DOHH2 (cell line): ENCODE data around the gene CCDC154.

Source experiments
- H3F3A ChIP-seq: fragments of 200-600 bp; sonication (generic), shearing (Covaris generic); 2 replicates; pipeline ENCODE4 v1.6.0; 2016; ENCODE audit warnings: antibody characterized with exemption, mild to moderate bottlenecking; ENCODE audit not compliant: control insufficient read depth, insufficient read depth
- H3K27ac ChIP-seq: fragments of 200-600 bp; sonication (generic); 2 replicates; pipeline ENCODE4 v1.5.1; 2014; ENCODE audit warnings: low read depth, mild to moderate bottlenecking, low read length, moderate library complexity
- H3K27me3 ChIP-seq: fragments of 200-600 bp; sonication (generic); 2 replicates; pipeline ENCODE4 v1.6.1; 2014; ENCODE audit warnings: mild to moderate bottlenecking, low read length, mixed read lengths; ENCODE audit not compliant: control insufficient read depth
- H3K36me3 ChIP-seq: fragments of 200-600 bp; sonication (generic); 2 replicates; pipeline ENCODE4 v1.6.1; 2014; ENCODE audit warnings: mild to moderate bottlenecking, low read length, moderate library complexity, mixed read lengths; ENCODE audit not compliant: control insufficient read depth
- H3K4me1 ChIP-seq: fragments of 200-600 bp; sonication (generic); 2 replicates; pipeline ENCODE4 v1.6.1; 2014; ENCODE audit warnings: mild to moderate bottlenecking, low read length, mixed read lengths; ENCODE audit not compliant: control insufficient read depth
- H3K4me2 ChIP-seq: fragments of 200-600 bp; sonication (generic); 2 replicates; pipeline ENCODE4 v1.6.0; 2014; ENCODE audit warnings: mild to moderate bottlenecking, low read length, moderate library complexity
- H3K4me3 ChIP-seq: fragments of 200-600 bp; sonication (generic); 2 replicates; pipeline ENCODE4 v1.5.1; 2014; ENCODE audit warnings: mild to moderate bottlenecking, low read length, mixed read lengths
- H3K79me2 ChIP-seq: fragments of 200-600 bp; sonication (generic); 2 replicates; pipeline ENCODE4 v1.6.1; 2014; ENCODE audit warnings: mild to moderate bottlenecking, low read length, mixed read lengths; ENCODE audit not compliant: control insufficient read depth
- H3K9me2 ChIP-seq: fragments of 200-600 bp; sonication (generic); replicated peaks from 2 replicates; pipeline ENCODE4 v1.6.1; 2014; ENCODE audit warnings: mild to moderate bottlenecking, low read length, mixed read lengths; ENCODE audit not compliant: control insufficient read depth
- H3K9me3 ChIP-seq: fragments of 200-600 bp; sonication (generic); 2 replicates; pipeline ENCODE4 v1.6.1; 2014; ENCODE audit warnings: antibody characterized with exemption, low read length, mixed read lengths; ENCODE audit not compliant: control insufficient read depth, insufficient read depth
- H4K20me1 ChIP-seq: fragments of 200-600 bp; sonication (generic); 2 replicates; pipeline ENCODE4 v1.6.0; 2014; ENCODE audit warnings: low read depth, mild to moderate bottlenecking, antibody characterized with exemption, low read length, moderate library complexity; ENCODE audit not compliant: control insufficient read depth, insufficient read depth
- EZH2phosphoT487 ChIP-seq: fragments of 200-600 bp; sonication (generic); IDR thresholded peaks from 2 replicates; pipeline ENCODE4 v1.6.1; 2017; ENCODE audit warnings: borderline replicate concordance, mild to moderate bottlenecking, antibody characterized with exemption, low read length, moderate library complexity, mixed read lengths
- TF ChIP-seq, protein P1 (sequence below): fragments of 200-600 bp; sonication (generic); IDR thresholded peaks from one replicate; pipeline ENCODE4 v1.5.1; 2014; ENCODE audit warnings: antibody characterized with exemption, mild to moderate bottlenecking, low read depth, low read length; ENCODE audit not compliant: poor library complexity, severe bottlenecking

CCDC154 gene

GRCh38 chr16:1466968-1467521, 22.7 kb upstream of the CCDC154 start:
- Histone ChIP-seq H3K27ac (no peak overlapping the region), H3K27me3 (no peaks in the 10 kb centered on the region), H3K79me2 (peaks cover 67% of the 10 kb centered on the region), H3K9me3 (no peaks in the 10 kb centered on the region), H3K4me3 (no peak overlapping the region), H3K9me2 (no peaks in the 10 kb centered on the region), H3K4me1 (peaks cover 29% of the 10 kb centered on the region), H3K36me3 (no peaks in the 10 kb centered on the region), H3K4me2 (no peak overlapping the region), H4K20me1 (no peaks in the 10 kb centered on the region), H3F3A (no peaks in the 10 kb centered on the region)
- no peak for TF ChIP-seq EZH2phosphoT487
- TF ChIP-seq, protein P1, sequence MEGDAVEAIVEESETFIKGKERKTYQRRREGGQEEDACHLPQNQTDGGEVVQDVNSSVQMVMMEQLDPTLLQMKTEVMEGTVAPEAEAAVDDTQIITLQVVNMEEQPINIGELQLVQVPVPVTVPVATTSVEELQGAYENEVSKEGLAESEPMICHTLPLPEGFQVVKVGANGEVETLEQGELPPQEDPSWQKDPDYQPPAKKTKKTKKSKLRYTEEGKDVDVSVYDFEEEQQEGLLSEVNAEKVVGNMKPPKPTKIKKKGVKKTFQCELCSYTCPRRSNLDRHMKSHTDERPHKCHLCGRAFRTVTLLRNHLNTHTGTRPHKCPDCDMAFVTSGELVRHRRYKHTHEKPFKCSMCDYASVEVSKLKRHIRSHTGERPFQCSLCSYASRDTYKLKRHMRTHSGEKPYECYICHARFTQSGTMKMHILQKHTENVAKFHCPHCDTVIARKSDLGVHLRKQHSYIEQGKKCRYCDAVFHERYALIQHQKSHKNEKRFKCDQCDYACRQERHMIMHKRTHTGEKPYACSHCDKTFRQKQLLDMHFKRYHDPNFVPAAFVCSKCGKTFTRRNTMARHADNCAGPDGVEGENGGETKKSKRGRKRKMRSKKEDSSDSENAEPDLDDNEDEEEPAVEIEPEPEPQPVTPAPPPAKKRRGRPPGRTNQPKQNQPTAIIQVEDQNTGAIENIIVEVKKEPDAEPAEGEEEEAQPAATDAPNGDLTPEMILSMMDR = no peak

- Histone ChIP-seq H3K36me3 (peaks cover 4% of the 10 kb centered on the region; the same call in 1 of the 2 replicates), H3K27ac (no peak overlapping the region), H3K9me3 (no peaks in the 10 kb centered on the region), H4K20me1 (no peaks in the 10 kb centered on the region), H3K4me1 (peaks cover 19% of the 10 kb centered on the region), H3K4me2 (no peak overlapping the region), H3K79me2 (peaks cover 57% of the 10 kb centered on the region), H3F3A (no peaks in the 10 kb centered on the region), H3K9me2 (no peaks in the 10 kb centered on the region), H3K4me3 (no peak overlapping the region), H3K27me3 (no peaks in the 10 kb centered on the region)
- no peak for TF ChIP-seq EZH2phosphoT487
- TF ChIP-seq, protein P1 = no peak
These were observed 21.7 kb upstream of the CCDC154 start for GRCh38 chr16:1466054-1466453.

- TF ChIP-seq EZH2phosphoT487 = no peak
- TF ChIP-seq, protein P1 = no peak
- peaks cover 52% of the 10 kb centered on the region for H3K79me2 ChIP-seq
- no peaks in the 10 kb centered on the region for H3F3A ChIP-seq
- H3K9me2 ChIP-seq = no peaks in the 10 kb centered on the region
- H3K4me1 ChIP-seq = peaks cover 16% of the 10 kb centered on the region
- H3K4me2 ChIP-seq = no peak overlapping the region
- peaks cover 9% of the 10 kb centered on the region for H3K36me3 ChIP-seq
- no peaks in the 10 kb centered on the region for H4K20me1 ChIP-seq
- no peaks in the 10 kb centered on the region for H3K9me3 ChIP-seq
- no peaks in the 10 kb centered on the region for H3K27me3 ChIP-seq
- H3K27ac ChIP-seq = no peak overlapping the region
- H3K4me3 ChIP-seq = no peak overlapping the region
These were observed 21.2 kb upstream of the CCDC154 start for GRCh38 chr16:1465567-1465915.
